Activated CD4-positive, CD25-positive, alpha-beta regulatory T cell treated with anti-CD3 and anti-CD28 coated beads, Interleukin-2, amount 50 U/mL, for 24 hours (primary cell): Measurements from ENCODE around the gene ITIH5.
"Not testable (repeated sequence)": the region's sequence is repeated elsewhere in the genome, so short reads cannot be mapped to it uniquely, and the experiment has no call there.

Source experiments
- ATAC-seq, 2 donors: fragments of 150-1000 bp; cut with Tn5 transposase; one replicate each; pipeline ENCODE4 v1.10.0; 2021; ENCODE audit warnings: mild to moderate bottlenecking in 1 of 2, moderate library complexity in 1 of 2

ITIH5 gene

GRCh38 chr10:7666253-7667023 is at the start of gene ITIH5:
TSS of gene ITIH5 (minus strand) at chr10:7666966. CDS start at chr10:7666892, 74 bp downstream.
- no peak for ATAC-seq

GRCh38 chr10:7715515-7715914 is 48.7 kb upstream of the ITIH5 start:
- ATAC-seq, result no peak

GRCh38 chr10:7711075-7711474 is 44.3 kb upstream of the ITIH5 start:
- not testable (repeated sequence) for ATAC-seq

GRCh38 chr10:7710446-7710845 is 43.7 kb upstream of the ITIH5 start:
- no peak for ATAC-seq

GRCh38 chr10:7708832-7709231 is 42.1 kb upstream of the ITIH5 start:
- no peak for ATAC-seq

GRCh38 chr10:7707858-7708622 is 41.3 kb upstream of the ITIH5 start:
- no peak for ATAC-seq

- ATAC-seq, result no peak
Observed at GRCh38 chr10:7707102-7707501, 40.3 kb upstream of the ITIH5 start.

- no peak for ATAC-seq
Observed at GRCh38 chr10:7706534-7707073, 39.8 kb upstream of the ITIH5 start.

- ATAC-seq, result no peak
Observed at GRCh38 chr10:7705341-7705740, 38.6 kb upstream of the ITIH5 start.

- ATAC-seq, result no peak
Observed at GRCh38 chr10:7704071-7705016, 37.6 kb upstream of the ITIH5 start.

- ATAC-seq, result no peak
Observed at GRCh38 chr10:7703140-7703539, 36.4 kb upstream of the ITIH5 start, which contains the start of gene ITIH2. TSS of gene ITIH2 (plus strand) at chr10:7703316. CDS start at chr10:7703435, 119 bp downstream.

- no peak for ATAC-seq
Observed at GRCh38 chr10:7702288-7702812, 35.6 kb upstream of the ITIH5 start.

GRCh38 chr10:7701158-7701742 is 34.5 kb upstream of the ITIH5 start:
- no peak for ATAC-seq

GRCh38 chr10:7700577-7701125 is 33.9 kb upstream of the ITIH5 start:
- no peak for ATAC-seq

- ATAC-seq, result no peak
Observed at GRCh38 chr10:7697426-7697825, 30.7 kb upstream of the ITIH5 start.

GRCh38 chr10:7696545-7696944 is 29.8 kb upstream of the ITIH5 start:
- ATAC-seq, result no peak

- not testable (repeated sequence) for ATAC-seq
Observed at GRCh38 chr10:7693194-7693593, 26.4 kb upstream of the ITIH5 start.

- not testable (repeated sequence) for ATAC-seq
Observed at GRCh38 chr10:7692368-7692767, 25.6 kb upstream of the ITIH5 start.

- ATAC-seq, result peak; percentile 54 to 67
Observed at GRCh38 chr10:7690885-7691597, 24.3 kb upstream of the ITIH5 start.

- ATAC-seq, result no peak
Observed at GRCh38 chr10:7689591-7689990, 22.8 kb upstream of the ITIH5 start.
